ENCODE data around the gene HLF. TPM values are rescaled to one million over a fixed set of nuclear protein-coding genes. Genes with fewer than 3 reads are reported as not detected.

Gene HLF
- total RNA-seq, 1 donor from 2014 or later, result 0.51 TPM

DNA sequence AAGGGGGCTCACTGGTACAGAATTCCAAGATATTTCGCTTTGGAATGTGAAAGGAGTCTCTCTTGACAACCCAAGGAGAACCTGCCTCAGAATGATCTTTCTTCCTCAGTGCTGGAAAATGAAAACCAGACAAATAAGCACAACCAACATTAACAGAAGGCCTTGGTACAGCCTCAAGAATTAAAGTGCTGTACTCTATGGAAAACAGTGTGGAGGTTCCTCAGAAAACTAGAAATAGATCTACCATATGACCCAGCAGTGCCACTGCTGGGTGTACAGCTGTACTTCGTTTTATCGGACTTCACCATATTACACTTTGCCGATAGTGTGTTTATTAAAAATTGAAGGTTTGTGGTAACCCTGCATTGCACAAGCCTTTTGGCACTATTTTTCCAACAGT lies 25.2 kb downstream of the HLF start:
- no peaks in the 10 kb centered on the region for H3K4me1 Mint-ChIP-seq (ENCODE audit: unreplicated experiment)
- no peaks in the 10 kb centered on the region for H3K9me3 Mint-ChIP-seq (ENCODE audit: unreplicated experiment)
- no peaks in the 10 kb centered on the region for H3K36me3 Mint-ChIP-seq (ENCODE audit: unreplicated experiment)
- no peak for DNase-seq (ENCODE audit: extremely low spot score, unreplicated experiment)
- TF ChIP-seq, protein P1, sequence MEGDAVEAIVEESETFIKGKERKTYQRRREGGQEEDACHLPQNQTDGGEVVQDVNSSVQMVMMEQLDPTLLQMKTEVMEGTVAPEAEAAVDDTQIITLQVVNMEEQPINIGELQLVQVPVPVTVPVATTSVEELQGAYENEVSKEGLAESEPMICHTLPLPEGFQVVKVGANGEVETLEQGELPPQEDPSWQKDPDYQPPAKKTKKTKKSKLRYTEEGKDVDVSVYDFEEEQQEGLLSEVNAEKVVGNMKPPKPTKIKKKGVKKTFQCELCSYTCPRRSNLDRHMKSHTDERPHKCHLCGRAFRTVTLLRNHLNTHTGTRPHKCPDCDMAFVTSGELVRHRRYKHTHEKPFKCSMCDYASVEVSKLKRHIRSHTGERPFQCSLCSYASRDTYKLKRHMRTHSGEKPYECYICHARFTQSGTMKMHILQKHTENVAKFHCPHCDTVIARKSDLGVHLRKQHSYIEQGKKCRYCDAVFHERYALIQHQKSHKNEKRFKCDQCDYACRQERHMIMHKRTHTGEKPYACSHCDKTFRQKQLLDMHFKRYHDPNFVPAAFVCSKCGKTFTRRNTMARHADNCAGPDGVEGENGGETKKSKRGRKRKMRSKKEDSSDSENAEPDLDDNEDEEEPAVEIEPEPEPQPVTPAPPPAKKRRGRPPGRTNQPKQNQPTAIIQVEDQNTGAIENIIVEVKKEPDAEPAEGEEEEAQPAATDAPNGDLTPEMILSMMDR (IDR thresholded peaks at IDR 0.05), result no peak
- no peak overlapping the region for H3K4me3 Mint-ChIP-seq (ENCODE audit: unreplicated experiment)
- H3K27me3 Mint-ChIP-seq (ENCODE audit: unreplicated experiment), result peaks cover 2% of the 10 kb centered on the region
- H3K27ac Mint-ChIP-seq (ENCODE audit: unreplicated experiment), result no peak overlapping the region

DNA sequence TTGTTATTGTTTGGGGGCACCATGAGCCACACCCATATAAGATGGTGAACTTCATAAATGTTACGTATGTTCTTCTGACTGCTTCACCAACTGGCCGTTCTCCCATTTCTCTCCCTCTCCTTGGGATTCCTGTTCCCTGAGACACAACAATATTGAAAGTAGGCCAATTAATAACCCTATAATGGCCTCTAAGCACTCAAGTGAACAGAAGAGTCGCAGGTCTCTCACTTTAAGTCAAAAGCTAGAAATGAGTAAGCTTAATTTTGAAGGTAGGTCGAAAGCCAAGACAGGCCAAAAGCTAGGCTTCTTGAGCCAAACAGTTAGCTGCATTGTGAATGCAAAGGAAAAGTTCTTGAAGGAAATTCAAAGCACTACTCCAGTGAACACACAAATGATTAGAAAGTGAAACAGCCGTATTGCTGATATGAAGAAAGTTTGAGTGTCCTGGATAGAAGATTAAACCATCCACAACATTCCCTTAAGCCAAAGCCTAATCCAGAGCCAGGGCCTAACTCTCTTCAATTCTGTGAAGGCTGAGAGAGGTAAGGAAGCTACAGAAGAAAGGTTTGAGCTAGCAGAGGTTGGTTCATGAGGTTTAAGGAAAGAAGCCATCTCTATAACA lies 25.8 kb downstream of the HLF start:
- no peak for DNase-seq (ENCODE audit: extremely low spot score, unreplicated experiment)
- Mint-ChIP-seq H3K9me3 (ENCODE audit: unreplicated experiment) (no peaks in the 10 kb centered on the region), H3K36me3 (ENCODE audit: unreplicated experiment) (no peaks in the 10 kb centered on the region), H3K4me1 (ENCODE audit: unreplicated experiment) (no peaks in the 10 kb centered on the region), H3K27me3 (ENCODE audit: unreplicated experiment) (peaks cover 2% of the 10 kb centered on the region), H3K27ac (ENCODE audit: unreplicated experiment) (no peak overlapping the region), H3K4me3 (ENCODE audit: unreplicated experiment) (no peak overlapping the region)
- TF ChIP-seq, protein P1 (IDR thresholded peaks at IDR 0.05), result no peak

DNA sequence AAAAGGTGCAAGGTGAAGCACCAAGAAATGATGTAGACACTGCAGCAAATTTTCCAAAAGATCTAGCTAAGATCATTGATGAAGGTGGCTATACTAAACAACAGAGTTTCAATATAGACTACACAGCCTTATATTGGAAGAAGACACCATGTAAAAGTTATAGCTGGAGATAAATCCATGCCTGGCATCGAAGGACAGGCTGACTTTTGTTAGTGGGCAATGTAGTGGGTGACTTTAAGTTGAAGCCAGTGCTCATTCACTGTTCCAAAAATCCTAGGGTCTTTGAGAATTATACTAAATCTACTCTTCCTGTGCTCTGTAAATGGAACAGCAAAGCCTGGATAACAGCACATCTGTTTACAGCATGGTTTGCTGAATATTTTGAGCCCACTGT lies 26.4 kb downstream of the HLF start:
- no peaks in the 10 kb centered on the region for H3K9me3 Mint-ChIP-seq (ENCODE audit: unreplicated experiment)
- H3K4me3 Mint-ChIP-seq (ENCODE audit: unreplicated experiment), result no peak overlapping the region
- H3K36me3 Mint-ChIP-seq (ENCODE audit: unreplicated experiment), result no peaks in the 10 kb centered on the region
- no peak overlapping the region for H3K27ac Mint-ChIP-seq (ENCODE audit: unreplicated experiment)
- TF ChIP-seq, protein P1 (IDR thresholded peaks at IDR 0.05), result no peak
- no peak for DNase-seq (ENCODE audit: extremely low spot score, unreplicated experiment)
- no peaks in the 10 kb centered on the region for H3K4me1 Mint-ChIP-seq (ENCODE audit: unreplicated experiment)
- peaks cover 2% of the 10 kb centered on the region for H3K27me3 Mint-ChIP-seq (ENCODE audit: unreplicated experiment)

DNA sequence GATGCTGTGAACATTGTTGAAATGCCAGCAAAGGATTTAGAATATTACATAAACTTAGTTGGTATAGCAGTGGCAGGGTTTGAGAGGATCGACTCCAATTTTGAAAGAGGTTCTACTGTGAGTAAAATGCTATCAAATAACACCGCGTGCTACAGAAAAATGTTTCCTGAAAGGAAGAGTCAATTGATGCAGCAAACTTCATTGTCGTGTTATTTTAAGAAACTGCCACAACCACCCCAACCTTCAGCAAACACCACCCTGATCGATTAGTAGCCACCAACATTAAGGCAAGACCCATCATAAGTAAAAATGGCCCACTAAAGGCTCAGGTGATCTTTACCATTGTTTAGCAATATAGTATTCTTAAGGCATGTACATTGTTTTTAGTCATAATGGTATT lies 27.3 kb downstream of the HLF start:
- H3K27me3 Mint-ChIP-seq (ENCODE audit: unreplicated experiment), result peaks cover 7% of the 10 kb centered on the region
- TF ChIP-seq, protein P1 (IDR thresholded peaks at IDR 0.05), result no peak
- H3K27ac Mint-ChIP-seq (ENCODE audit: unreplicated experiment), result no peak overlapping the region
- H3K36me3 Mint-ChIP-seq (ENCODE audit: unreplicated experiment), result no peaks in the 10 kb centered on the region
- no peak for DNase-seq (ENCODE audit: extremely low spot score, unreplicated experiment)
- no peaks in the 10 kb centered on the region for H3K9me3 Mint-ChIP-seq (ENCODE audit: unreplicated experiment)
- no peak overlapping the region for H3K4me3 Mint-ChIP-seq (ENCODE audit: unreplicated experiment)
- H3K4me1 Mint-ChIP-seq (ENCODE audit: unreplicated experiment), result no peaks in the 10 kb centered on the region

DNA sequence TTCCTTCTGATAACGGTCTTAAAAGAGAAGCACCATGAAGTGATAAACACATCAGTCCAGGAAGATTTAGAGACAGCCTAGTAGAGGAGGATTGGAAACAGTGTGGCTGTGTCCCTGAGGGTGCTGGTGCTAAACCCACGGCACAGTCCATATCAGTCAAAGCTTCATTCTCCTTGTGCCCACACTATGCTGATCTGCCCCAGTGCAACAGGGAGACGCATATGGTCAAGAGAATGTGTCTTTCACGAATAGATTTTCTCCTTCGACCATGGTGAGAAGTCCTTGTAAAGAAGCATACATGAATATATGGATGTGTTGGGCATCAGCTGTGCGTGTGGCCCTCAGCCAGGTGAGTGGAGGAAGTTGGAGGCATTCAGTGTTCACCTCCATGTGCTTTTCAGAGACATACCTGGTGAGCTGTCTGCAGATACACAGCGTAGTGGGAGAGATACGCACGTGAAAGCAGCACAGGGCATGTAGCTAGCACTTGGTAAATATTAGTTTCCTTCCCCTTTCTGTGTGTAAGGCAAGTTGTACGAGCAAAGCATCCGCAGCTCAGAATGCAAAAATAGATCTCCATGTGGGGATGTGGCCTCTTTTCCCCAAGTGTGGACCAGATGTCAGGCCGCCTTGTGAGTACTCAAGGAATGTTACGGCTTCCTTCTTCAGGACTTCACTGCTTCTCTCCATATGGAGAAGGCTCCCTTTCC lies 29.4 kb downstream of the HLF start:
- H3K4me1 Mint-ChIP-seq (ENCODE audit: unreplicated experiment), result no peaks in the 10 kb centered on the region
- peaks cover 7% of the 10 kb centered on the region for H3K27me3 Mint-ChIP-seq (ENCODE audit: unreplicated experiment)
- no peak overlapping the region for H3K4me3 Mint-ChIP-seq (ENCODE audit: unreplicated experiment)
- DNase-seq (ENCODE audit: extremely low spot score, unreplicated experiment), result no peak
- H3K36me3 Mint-ChIP-seq (ENCODE audit: unreplicated experiment), result no peaks in the 10 kb centered on the region
- H3K9me3 Mint-ChIP-seq (ENCODE audit: unreplicated experiment), result no peaks in the 10 kb centered on the region
- TF ChIP-seq, protein P1 (IDR thresholded peaks at IDR 0.05), result no peak
- no peak overlapping the region for H3K27ac Mint-ChIP-seq (ENCODE audit: unreplicated experiment)

Measured in osteocyte (in vitro differentiated cells).